Esophagus squamous epithelium (tissue), 4 donors: ENCODE measurements around the gene BAG5.

Source experiments
- CTCF ChIP-seq, 6 experiments: fragments of 450-650 bp in 4 of 6; fragments of 200-600 bp in 2 of 6; sonication (generic) in 2 of 6; IDR thresholded peaks; one replicate each; pipeline ENCODE4 v1.5.1; 2016 to 2019; ENCODE audit warnings: antibody characterized with exemption in 6 of 6, mild to moderate bottlenecking in 4 of 6, moderate library complexity in 4 of 6
- POLR2A ChIP-seq, 4 donors: fragments of 450-650 bp; IDR thresholded peaks; one replicate each; pipeline ENCODE4 v1.6.1; 2017; ENCODE audit warnings: antibody characterized with exemption in 4 of 4, mild to moderate bottlenecking in 4 of 4, moderate library complexity in 3 of 4

- TF ChIP-seq CTCF (IDR thresholded peaks at IDR 0.05) (no peak), POLR2A (IDR thresholded peaks at IDR 0.05) (no peak)
Observed at GRCh38 chr14:103552011-103552845, 10.2 kb downstream of the BAG5 start.
